ENCODE results near the gene RNF26. TPM values are rescaled to one million over a fixed set of nuclear protein-coding genes. Genes with fewer than 3 reads are reported as not detected.
A peak's percentile ranks its signal among the peaks of the same experiment; 100 is the strongest.

Gene RNF26
- total RNA-seq, 1 donor from 2014 or later, result 16.8 TPM

GRCh38 chr11:119322921-119323531 is 11.3 kb upstream of the RNF26 start:
- no peaks in the 10 kb centered on the region for H3K36me3 ChIP-seq
- no peak overlapping the region for H3K4me3 ChIP-seq
- peaks cover 12 to 36% of the 10 kb centered on the region in 2 donors for H3K4me1 ChIP-seq
- no peaks in the 10 kb centered on the region for H3K27me3 ChIP-seq
- peak overlapping the region; percentile 98 to 99 for H3K27ac ChIP-seq
- H3K9me3 ChIP-seq, result no peaks in the 10 kb centered on the region
- peak in 1 of 2 donors; percentile 61 for DNase-seq (ENCODE audit: low spot score in 2 of 2)
- intact Hi-C loops (cut with DNase I), result loop anchor here (1.0 kb wide), 1 partner anchor 118 kb away; no protein-coding TSS in a partner anchor
- TF ChIP-seq CTCF (IDR thresholded peaks at IDR 0.05), result no peak

- TF ChIP-seq CTCF (IDR thresholded peaks at IDR 0.05), result peak; percentile 71 to 78 (median 76)
- H3K36me3 ChIP-seq, result no peaks in the 10 kb centered on the region
- H3K4me3 ChIP-seq, result no peak overlapping the region
- intact Hi-C loops (cut with DNase I), result loop anchor here (1.0 kb wide), 1 partner anchor 118 kb away; no protein-coding TSS in a partner anchor
- H3K27ac ChIP-seq, result peak overlapping the region in 1 of 2 donors; percentile 98
- peak in 1 of 2 donors; percentile 89 for DNase-seq (ENCODE audit: low spot score in 2 of 2)
- H3K4me1 ChIP-seq, result peaks cover 6 to 31% of the 10 kb centered on the region in 2 donors
- H3K9me3 ChIP-seq, result no peaks in the 10 kb centered on the region
- H3K27me3 ChIP-seq, result no peaks in the 10 kb centered on the region
These were observed 10.7 kb upstream of the RNF26 start for GRCh38 chr11:119323532-119324033.

- intact Hi-C loops (cut with DNase I), result no loop called here
These were observed 10.1 kb upstream of the RNF26 start for GRCh38 chr11:119324189-119324588.

GRCh38 chr11:119329320-119329719 is 5.0 kb upstream of the RNF26 start:
- no peak overlapping the region for H3K4me3 ChIP-seq
- no peaks in the 10 kb centered on the region for H3K27me3 ChIP-seq
- no peaks in the 10 kb centered on the region for H3K36me3 ChIP-seq
- DNase-seq (ENCODE audit: low spot score in 2 of 2), result no peak
- no peaks in the 10 kb centered on the region for H3K4me1 ChIP-seq
- no peak for TF ChIP-seq CTCF (IDR thresholded peaks at IDR 0.05)
- no peak overlapping the region for H3K27ac ChIP-seq
- no peaks in the 10 kb centered on the region for H3K9me3 ChIP-seq
- intact Hi-C loops (cut with DNase I), result no loop called here

More at GRCh38 chr11:119324189-119324588, 10.1 kb upstream of the RNF26 start:
- Histone ChIP-seq H3K27me3 (no peaks in the 10 kb centered on the region), H3K4me1 (peaks cover 5 to 25% of the 10 kb centered on the region in 2 donors), H3K9me3 (no peaks in the 10 kb centered on the region), H3K4me3 (no peak overlapping the region), H3K36me3 (no peaks in the 10 kb centered on the region), H3K27ac (no peak overlapping the region)
- DNase-seq (ENCODE audit: low spot score in 2 of 2), result peak in 1 of 2 donors; percentile 16
- TF ChIP-seq CTCF (IDR thresholded peaks at IDR 0.05), result no peak

GRCh38 chr11:119330237-119330636 is 4.1 kb upstream of the RNF26 start:
- H3K4me1 ChIP-seq, result peaks cover 5 to 6% of the 10 kb centered on the region in 2 donors
- H3K27me3 ChIP-seq, result no peaks in the 10 kb centered on the region
- DNase-seq (ENCODE audit: low spot score in 2 of 2), result no peak
- intact Hi-C loops (cut with DNase I), result no loop called here
- H3K9me3 ChIP-seq, result no peaks in the 10 kb centered on the region
- H3K4me3 ChIP-seq, result no peak overlapping the region
- H3K27ac ChIP-seq, result no peak overlapping the region
- H3K36me3 ChIP-seq, result no peaks in the 10 kb centered on the region
- TF ChIP-seq CTCF (IDR thresholded peaks at IDR 0.05), result no peak

All from ascending aorta (tissue), 2 donors.